Neural cell (in vitro differentiated cells): ENCODE data around the gene SLC26A11. TPM values are rescaled to one million over a fixed set of nuclear protein-coding genes. Genes with fewer than 3 reads are reported as not detected.

ENCODE experiments used
- H2AFZ ChIP-seq: fragments of 200-600, 300-800 bp; sonication (generic), shearing (Covaris generic); 2 replicates; pipeline ENCODE4 v1.6.0; 2014; ENCODE audit warnings: low read depth, mild to moderate bottlenecking, antibody characterized with exemption, low read length, moderate library complexity
- H3F3A ChIP-seq: fragments of 200-600 bp; shearing (Covaris generic); 2 replicates; pipeline ENCODE4 v1.6.1; 2016; ENCODE audit warnings: mild to moderate bottlenecking, moderate library complexity, mixed read lengths, antibody characterized with exemption, low read length; ENCODE audit not compliant: insufficient read depth, poor library complexity, severe bottlenecking
- H3K27ac ChIP-seq: fragments of 200-600, 300-800 bp; sonication (generic), shearing (Covaris generic); 2 replicates; pipeline ENCODE4 v1.5.1; 2014; ENCODE audit warnings: mild to moderate bottlenecking, low read length, moderate library complexity
- H3K27me3 ChIP-seq: fragments of 300-800, 200-600 bp; sonication (generic), shearing (Covaris generic); 2 replicates; pipeline ENCODE4 v1.6.0; 2014; ENCODE audit warnings: mild to moderate bottlenecking, low read depth, low read length, moderate library complexity; ENCODE audit not compliant: insufficient read depth
- H3K36me3 ChIP-seq: fragments of 300-800, 200-600 bp; sonication (generic), shearing (Covaris generic); 2 replicates; pipeline ENCODE4 v1.5.1; 2014; ENCODE audit warnings: mild to moderate bottlenecking, antibody characterized with exemption, low read length, moderate library complexity; ENCODE audit not compliant: insufficient read depth
- H3K4me2 ChIP-seq: fragments of 300-800, 200-600 bp; sonication (generic), shearing (Covaris generic); 2 replicates; pipeline ENCODE4 v1.6.0; 2014; ENCODE audit warnings: mild to moderate bottlenecking, low read length
- H3K4me3 ChIP-seq: fragments of 300-800, 200-600 bp; sonication (generic), shearing (Covaris generic); 2 replicates; pipeline ENCODE4 v1.5.1; 2014; ENCODE audit warnings: mild to moderate bottlenecking, low read length, moderate library complexity
- H3K79me2 ChIP-seq: fragments of 200-600 bp; shearing (Covaris generic); replicated peaks from 2 replicates; pipeline ENCODE4 v1.6.0; 2014; ENCODE audit warnings: mild to moderate bottlenecking, low read length, moderate library complexity; ENCODE audit not compliant: insufficient read depth
- H3K9ac ChIP-seq: fragments of 300-800, 200-600 bp; sonication (generic), shearing (Covaris generic); 2 replicates; pipeline ENCODE4 v1.6.1; 2016; ENCODE audit warnings: mild to moderate bottlenecking, low read length, mixed read lengths
- H3K9me2 ChIP-seq: fragments of 200-600 bp; shearing (Covaris generic); 2 replicates; pipeline ENCODE4 v1.6.1; 2016; ENCODE audit warnings: mild to moderate bottlenecking, low read length, mixed read lengths; ENCODE audit not compliant: insufficient read depth
- H3K9me3 ChIP-seq: fragments of 200-600, 300-800 bp; sonication (generic), shearing (Covaris generic); 2 replicates; pipeline ENCODE4 v1.6.1; 2016; ENCODE audit warnings: mild to moderate bottlenecking, mixed run types, low read length, moderate library complexity, mixed read lengths
- H4K20me1 ChIP-seq: fragments of 200-600 bp; shearing (Covaris generic); 2 replicates; pipeline ENCODE4 v1.6.1; 2016; ENCODE audit warnings: mild to moderate bottlenecking, mixed run types; ENCODE audit not compliant: insufficient read depth
- EP300 ChIP-seq: fragments of 450-650 bp; conservative IDR thresholded peaks from 2 replicates; pipeline ENCODE4 v1.6.1; 2014; ENCODE audit warnings: antibody characterized with exemption, mild to moderate bottlenecking, moderate library complexity; ENCODE audit not compliant: poor library complexity, severe bottlenecking
- EZH2 ChIP-seq: fragments of 200-600, 300-800 bp; shearing (Covaris generic), sonication (generic); IDR thresholded peaks from 2 replicates; pipeline ENCODE4 v1.6.1; 2014; ENCODE audit warnings: antibody characterized with exemption, low read length, borderline replicate concordance, mild to moderate bottlenecking; ENCODE audit not compliant: insufficient read depth, poor library complexity, severe bottlenecking
- MXI1 ChIP-seq: fragments of 450-650 bp; conservative IDR thresholded peaks from 2 replicates; pipeline ENCODE4 v1.6.1; 2014; ENCODE audit warnings: antibody characterized with exemption, mild to moderate bottlenecking; ENCODE audit not compliant: poor library complexity, severe bottlenecking
- POLR2AphosphoS5 ChIP-seq: IDR thresholded peaks from 2 replicates; pipeline ENCODE4 v1.6.1; 2012
- RAD21 ChIP-seq: fragments of 450-650 bp; conservative IDR thresholded peaks from 2 replicates; pipeline ENCODE4 v1.6.1; 2014; ENCODE audit warnings: antibody characterized with exemption, mild to moderate bottlenecking, moderate library complexity
- REST ChIP-seq: IDR thresholded peaks from 2 replicates; pipeline ENCODE4 v1.6.1; 2012; ENCODE audit warnings: borderline replicate concordance
- SMC3 ChIP-seq: fragments of 450-650 bp; conservative IDR thresholded peaks from 2 replicates; pipeline ENCODE4 v1.6.1; 2014; ENCODE audit warnings: antibody characterized with exemption, mild to moderate bottlenecking, moderate library complexity; ENCODE audit not compliant: poor library complexity
- TAF1 ChIP-seq: IDR thresholded peaks from 2 replicates; pipeline ENCODE4 v1.6.1; 2012; ENCODE audit warnings: low read depth
- polyA plus RNA-seq: library from polyadenylated mRNA; depleted of rRNA; stranded (reverse); fragments of >200 nt; gene quantifications from 2 replicates; pipeline ENCODE4 v1.2.3, GENCODE V29; 2014
- TF ChIP-seq, protein P1 (sequence below): fragments of 450-650 bp; IDR thresholded peaks from 2 replicates; pipeline ENCODE4 v1.5.1; 2014; ENCODE audit warnings: antibody characterized with exemption, mild to moderate bottlenecking, moderate library complexity; ENCODE audit not compliant: poor library complexity, severe bottlenecking

Gene SLC26A11
- polyA plus RNA-seq, 1 donor from 2014 or later, result 18.6 TPM

GRCh38 chr17:80236911-80237310 lies 16.7 kb downstream of the SLC26A11 start:
- H2AFZ ChIP-seq, result no peak overlapping the region
- H3F3A ChIP-seq, result no peaks in the 10 kb centered on the region
- no peak overlapping the region for H3K27ac ChIP-seq
- no peaks in the 10 kb centered on the region for H3K9me3 ChIP-seq
- no peak for TF ChIP-seq TAF1
- no peak for TF ChIP-seq MXI1
- no peak overlapping the region for H3K4me2 ChIP-seq
- no peaks in the 10 kb centered on the region for H3K36me3 ChIP-seq
- no peak overlapping the region for H3K4me3 ChIP-seq
- no peaks in the 10 kb centered on the region for H4K20me1 ChIP-seq
- H3K27me3 ChIP-seq, result no peaks in the 10 kb centered on the region
- H3K9ac ChIP-seq, result no peak overlapping the region
- H3K79me2 ChIP-seq, result no peaks in the 10 kb centered on the region
- H3K9me2 ChIP-seq, result no peaks in the 10 kb centered on the region

- no peak overlapping the region for H3K9ac ChIP-seq
- H3F3A ChIP-seq, result no peaks in the 10 kb centered on the region
- H4K20me1 ChIP-seq, result no peaks in the 10 kb centered on the region
- H3K9me3 ChIP-seq, result no peaks in the 10 kb centered on the region
- H2AFZ ChIP-seq, result no peak overlapping the region
- no peaks in the 10 kb centered on the region for H3K9me2 ChIP-seq
- H3K27ac ChIP-seq, result no peak overlapping the region
- H3K27me3 ChIP-seq, result no peaks in the 10 kb centered on the region
- H3K36me3 ChIP-seq, result no peaks in the 10 kb centered on the region
- no peak for TF ChIP-seq SMC3
- TF ChIP-seq, protein P1, sequence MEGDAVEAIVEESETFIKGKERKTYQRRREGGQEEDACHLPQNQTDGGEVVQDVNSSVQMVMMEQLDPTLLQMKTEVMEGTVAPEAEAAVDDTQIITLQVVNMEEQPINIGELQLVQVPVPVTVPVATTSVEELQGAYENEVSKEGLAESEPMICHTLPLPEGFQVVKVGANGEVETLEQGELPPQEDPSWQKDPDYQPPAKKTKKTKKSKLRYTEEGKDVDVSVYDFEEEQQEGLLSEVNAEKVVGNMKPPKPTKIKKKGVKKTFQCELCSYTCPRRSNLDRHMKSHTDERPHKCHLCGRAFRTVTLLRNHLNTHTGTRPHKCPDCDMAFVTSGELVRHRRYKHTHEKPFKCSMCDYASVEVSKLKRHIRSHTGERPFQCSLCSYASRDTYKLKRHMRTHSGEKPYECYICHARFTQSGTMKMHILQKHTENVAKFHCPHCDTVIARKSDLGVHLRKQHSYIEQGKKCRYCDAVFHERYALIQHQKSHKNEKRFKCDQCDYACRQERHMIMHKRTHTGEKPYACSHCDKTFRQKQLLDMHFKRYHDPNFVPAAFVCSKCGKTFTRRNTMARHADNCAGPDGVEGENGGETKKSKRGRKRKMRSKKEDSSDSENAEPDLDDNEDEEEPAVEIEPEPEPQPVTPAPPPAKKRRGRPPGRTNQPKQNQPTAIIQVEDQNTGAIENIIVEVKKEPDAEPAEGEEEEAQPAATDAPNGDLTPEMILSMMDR, result no peak
- no peak for TF ChIP-seq TAF1
- TF ChIP-seq EP300, result no peak
- no peak for TF ChIP-seq POLR2AphosphoS5
- TF ChIP-seq MXI1, result no peak
- TF ChIP-seq RAD21, result no peak
- no peak for TF ChIP-seq EZH2
- TF ChIP-seq REST, result no peak
- no peaks in the 10 kb centered on the region for H3K79me2 ChIP-seq
- H3K4me3 ChIP-seq, result no peak overlapping the region
- no peak overlapping the region for H3K4me2 ChIP-seq
Measured at GRCh38 chr17:80237386-80237785, 17.2 kb downstream of the SLC26A11 start.

DNA sequence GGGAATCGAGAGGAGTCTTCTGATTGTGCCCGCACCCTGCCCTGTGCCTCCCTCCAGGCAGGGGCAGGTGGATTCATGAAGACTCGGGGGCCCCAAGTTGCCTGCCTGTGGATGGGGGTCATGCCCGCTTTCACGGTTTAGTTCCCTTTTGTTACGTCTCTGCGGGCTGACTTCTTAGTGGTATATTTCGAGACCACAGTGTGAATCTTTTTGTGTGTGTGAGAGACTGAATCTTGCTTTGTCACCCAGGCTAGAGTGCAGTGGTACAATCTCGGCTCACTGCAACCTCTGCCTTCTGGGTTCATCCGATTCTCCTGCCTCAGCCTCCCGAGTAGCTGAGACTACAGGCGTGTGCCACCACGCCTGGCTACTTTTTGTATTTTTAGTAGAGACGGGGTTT lies 22.3 kb downstream of the SLC26A11 start:
- H3F3A ChIP-seq, result no peaks in the 10 kb centered on the region
- TF ChIP-seq EZH2 (no peak), REST (no peak), EP300 (no peak), RAD21 (no peak), POLR2AphosphoS5 (no peak)
- TF ChIP-seq, protein P1, result no peak
- H3K79me2 ChIP-seq, result no peaks in the 10 kb centered on the region
- no peaks in the 10 kb centered on the region for H4K20me1 ChIP-seq
- no peaks in the 10 kb centered on the region for H3K9me3 ChIP-seq
- no peak overlapping the region for H3K27ac ChIP-seq
- no peak overlapping the region for H2AFZ ChIP-seq
- H3K9ac ChIP-seq, result no peak overlapping the region
- H3K4me2 ChIP-seq, result no peak overlapping the region
- H3K4me3 ChIP-seq, result no peak overlapping the region
- no peaks in the 10 kb centered on the region for H3K36me3 ChIP-seq
- H3K27me3 ChIP-seq, result no peaks in the 10 kb centered on the region
- H3K9me2 ChIP-seq, result no peaks in the 10 kb centered on the region
